Measurements from ENCODE around the gene PEX16.

PEX16 gene

DNA sequence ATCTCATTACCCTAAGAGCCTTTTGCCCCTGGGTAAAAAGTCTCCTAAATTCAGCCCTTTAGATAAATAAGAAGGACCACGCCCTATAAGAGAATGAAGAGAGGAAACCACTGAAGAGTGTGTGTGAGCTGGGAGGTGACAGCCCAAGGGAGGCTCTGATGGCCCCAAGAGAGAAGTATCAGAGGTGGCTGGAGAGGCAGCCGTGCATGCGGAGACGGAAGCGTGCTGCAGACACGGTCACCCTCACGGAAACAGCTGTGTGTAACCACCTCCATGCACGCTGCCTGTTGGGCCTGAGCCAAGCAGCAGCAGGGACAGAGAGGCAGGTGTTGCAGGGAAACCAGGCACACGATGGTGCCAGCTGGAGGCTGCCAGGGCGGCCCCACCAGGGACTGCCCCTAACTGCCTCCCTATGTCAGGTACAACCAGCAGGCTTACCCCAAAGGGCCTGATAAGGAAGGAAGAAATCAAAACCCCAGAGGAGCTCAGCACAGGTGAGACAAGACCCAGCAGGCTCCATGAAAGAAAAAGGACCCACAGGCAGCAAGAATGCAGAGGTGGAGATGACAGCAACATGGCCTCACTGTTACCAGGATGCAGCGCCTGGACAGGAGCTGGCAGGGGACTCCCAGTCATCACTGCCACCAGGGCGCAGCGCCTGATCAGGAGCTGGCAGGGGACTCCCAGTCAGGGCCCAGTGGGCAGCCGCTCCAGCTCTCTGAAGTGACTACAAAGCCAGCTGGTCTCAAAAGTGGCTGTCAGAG, 12.5 kb upstream of the PEX16 start:
- Histone ChIP-seq H3K9me3 (ENCODE audit: low read length) (no peaks in the 10 kb centered on the region), H3K27ac (ENCODE audit: low read depth, low read length) (no peak overlapping the region), H3K27me3 (ENCODE audit: control insufficient read depth in 1 of 2, insufficient read depth in 2 of 2, low read length in 2 of 2) (no peaks in the 10 kb centered on the region), H3K4me3 (ENCODE audit: low read depth in 1 of 2, low read length in 2 of 2) (no peak overlapping the region), H3K9ac (ENCODE audit: low read length) (no peak overlapping the region), H3K36me3 (ENCODE audit: insufficient read depth, low read length) (peaks cover 33% of the 10 kb centered on the region), H3K4me1 (ENCODE audit: insufficient read depth, low read length) (peaks cover 6% of the 10 kb centered on the region)

DNA sequence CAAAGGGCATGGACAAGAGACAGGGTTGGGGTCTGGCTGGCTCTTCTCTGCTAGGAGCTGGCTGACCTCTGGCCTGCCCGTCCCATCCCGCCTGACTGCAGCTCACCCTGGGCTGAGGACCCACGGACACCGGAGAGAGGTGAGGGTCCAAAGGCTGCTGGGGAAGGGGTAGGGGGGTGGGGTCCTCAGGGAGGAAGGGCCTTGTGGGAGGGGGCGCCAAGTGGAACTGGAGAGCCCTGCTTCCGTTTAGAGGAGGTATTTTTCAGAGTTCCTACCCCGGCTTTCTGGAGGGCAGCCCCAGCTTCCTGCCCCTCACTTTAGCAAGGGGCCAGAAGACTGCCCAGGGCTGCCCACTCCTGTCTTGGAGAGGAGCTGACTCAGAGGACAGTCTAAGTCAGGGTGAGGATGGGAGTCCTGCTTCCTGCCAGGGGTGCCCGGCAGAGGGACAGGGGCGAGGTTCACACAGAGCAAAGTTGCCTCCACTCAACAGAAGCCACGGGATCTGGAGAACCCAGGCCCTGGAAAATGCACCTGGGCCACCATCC, 11.9 kb upstream of the PEX16 start:
- H3K36me3 ChIP-seq (ENCODE audit: insufficient read depth, low read length) = peaks cover 26% of the 10 kb centered on the region
- no peak overlapping the region for H3K4me3 ChIP-seq (ENCODE audit: low read depth in 1 of 2, low read length in 2 of 2)
- H3K9me3 ChIP-seq (ENCODE audit: low read length) = no peaks in the 10 kb centered on the region
- no peak overlapping the region for H3K9ac ChIP-seq (ENCODE audit: low read length)
- H3K4me1 ChIP-seq (ENCODE audit: insufficient read depth, low read length) = peaks cover 6% of the 10 kb centered on the region
- H3K27me3 ChIP-seq (ENCODE audit: control insufficient read depth in 1 of 2, insufficient read depth in 2 of 2, low read length in 2 of 2) = peaks cover 0 to 2% of the 10 kb centered on the region in 2 donors
- H3K27ac ChIP-seq (ENCODE audit: low read depth, low read length) = no peak overlapping the region

DNA sequence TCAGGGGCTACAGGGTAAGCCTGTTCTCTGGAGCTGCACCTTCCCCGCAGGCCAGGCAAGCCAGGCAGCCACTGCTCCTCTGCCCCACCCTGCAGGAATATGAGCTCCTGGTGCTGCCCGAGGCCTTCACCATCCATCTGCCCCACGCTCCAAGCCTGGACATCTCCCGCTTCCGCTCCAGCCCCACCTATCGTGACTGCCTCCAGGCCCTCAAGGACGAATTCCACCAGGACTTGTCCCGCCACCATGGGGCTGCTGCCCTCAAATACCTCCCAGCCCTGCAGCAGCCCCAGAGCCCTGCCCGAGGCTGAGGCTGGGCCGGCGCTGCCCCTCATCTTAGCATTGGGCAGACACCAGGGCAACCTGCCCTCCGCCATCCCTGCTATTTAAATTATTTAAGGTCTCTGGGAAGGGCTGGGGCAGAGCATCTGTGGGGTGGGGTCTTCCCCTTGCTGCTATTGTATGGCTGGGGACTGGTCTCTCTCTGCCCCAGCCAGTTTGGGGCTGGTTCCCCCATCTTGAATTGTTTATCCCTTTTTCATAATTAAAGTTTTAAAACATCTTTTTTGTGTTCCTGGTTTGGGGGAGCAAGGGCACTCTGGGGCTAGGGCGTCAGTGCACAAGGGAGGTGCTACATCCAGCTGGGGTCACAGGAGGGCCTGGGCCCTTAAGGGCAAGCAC, 11.0 kb upstream of the PEX16 start:
- H3K27ac ChIP-seq (ENCODE audit: low read depth, low read length) = no peak overlapping the region
- H3K4me1 ChIP-seq (ENCODE audit: insufficient read depth, low read length) = peaks cover 4% of the 10 kb centered on the region
- H3K9me3 ChIP-seq (ENCODE audit: low read length) = no peaks in the 10 kb centered on the region

DNA sequence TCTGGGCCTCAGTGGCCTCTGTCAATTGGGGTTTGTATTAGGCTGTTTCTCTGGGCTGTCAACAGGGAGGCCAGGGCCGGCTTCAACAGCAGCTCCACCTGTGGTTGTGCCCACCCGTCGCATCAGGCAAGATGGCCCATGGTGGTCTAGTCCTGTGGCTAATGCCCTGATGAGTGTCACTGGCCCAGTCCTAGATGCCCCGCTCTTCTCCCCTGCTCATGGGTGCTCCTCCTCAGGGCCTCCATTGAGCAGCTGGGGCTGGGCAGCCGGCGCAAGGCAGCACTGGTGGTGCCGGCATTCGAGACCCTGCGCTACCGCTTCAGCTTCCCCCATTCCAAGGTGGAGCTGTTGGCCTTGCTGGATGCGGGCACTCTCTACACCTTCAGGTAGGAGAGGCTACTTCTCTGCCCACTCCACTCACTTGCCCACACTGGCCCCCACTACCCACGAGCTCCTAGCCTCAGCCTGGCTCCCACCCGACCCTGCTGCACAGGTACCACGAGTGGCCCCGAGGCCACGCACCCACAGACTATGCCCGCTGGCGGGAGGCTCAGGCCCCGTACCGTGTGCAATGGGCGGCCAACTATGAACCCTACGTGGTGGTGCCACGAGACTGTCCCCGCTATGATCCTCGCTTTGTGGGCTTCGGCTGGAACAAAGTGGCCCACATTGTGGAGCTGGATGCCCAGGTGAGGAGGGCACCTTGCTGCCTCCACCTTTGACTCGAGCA, 10.2 kb upstream of the PEX16 start:
- Histone ChIP-seq H3K27ac (ENCODE audit: low read depth, low read length) (no peak overlapping the region), H3K36me3 (ENCODE audit: insufficient read depth, low read length) (peaks cover 14% of the 10 kb centered on the region), H3K4me1 (ENCODE audit: insufficient read depth, low read length) (no peaks in the 10 kb centered on the region), H3K27me3 (ENCODE audit: control insufficient read depth in 1 of 2, insufficient read depth in 2 of 2, low read length in 2 of 2) (peaks cover 4 to 16% of the 10 kb centered on the region in 2 donors), H3K4me3 (ENCODE audit: low read depth in 1 of 2, low read length in 2 of 2) (no peak overlapping the region), H3K9me3 (ENCODE audit: low read length) (no peaks in the 10 kb centered on the region), H3K9ac (ENCODE audit: low read length) (no peak overlapping the region)

More for the DNA sequence above, 11.0 kb upstream of the PEX16 start:
- Histone ChIP-seq H3K4me3 (ENCODE audit: low read depth in 1 of 2, low read length in 2 of 2) (no peak overlapping the region), H3K27me3 (ENCODE audit: control insufficient read depth in 1 of 2, insufficient read depth in 2 of 2, low read length in 2 of 2) (peaks cover 0 to 9% of the 10 kb centered on the region in 2 donors), H3K36me3 (ENCODE audit: insufficient read depth, low read length) (peaks cover 19% of the 10 kb centered on the region), H3K9ac (ENCODE audit: low read length) (no peak overlapping the region)

DNA sequence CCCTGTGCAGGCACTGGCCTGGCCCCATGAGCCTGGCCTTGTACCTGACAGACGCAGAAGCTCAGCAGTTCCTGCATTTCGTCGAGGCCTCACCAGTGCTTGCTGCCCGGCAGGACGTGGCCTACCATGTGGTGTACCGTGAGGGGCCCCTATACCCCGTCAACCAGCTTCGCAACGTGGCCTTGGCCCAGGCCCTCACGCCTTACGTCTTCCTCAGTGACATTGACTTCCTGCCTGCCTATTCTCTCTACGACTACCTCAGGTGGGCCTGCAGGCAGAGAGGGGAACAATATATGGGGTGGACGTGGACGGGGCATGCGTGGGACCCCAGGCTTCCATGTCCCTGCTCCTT, 9.6 kb upstream of the PEX16 start:
- Histone ChIP-seq H3K4me1 (ENCODE audit: insufficient read depth, low read length) (no peaks in the 10 kb centered on the region), H3K27me3 (ENCODE audit: control insufficient read depth in 1 of 2, insufficient read depth in 2 of 2, low read length in 2 of 2) (peaks cover 4 to 21% of the 10 kb centered on the region in 2 donors), H3K27ac (ENCODE audit: low read depth, low read length) (no peak overlapping the region), H3K4me3 (ENCODE audit: low read depth in 1 of 2, low read length in 2 of 2) (no peak overlapping the region), H3K9me3 (ENCODE audit: low read length) (no peaks in the 10 kb centered on the region), H3K9ac (ENCODE audit: low read length) (no peak overlapping the region), H3K36me3 (ENCODE audit: insufficient read depth, low read length) (peaks cover 14% of the 10 kb centered on the region)

DNA sequence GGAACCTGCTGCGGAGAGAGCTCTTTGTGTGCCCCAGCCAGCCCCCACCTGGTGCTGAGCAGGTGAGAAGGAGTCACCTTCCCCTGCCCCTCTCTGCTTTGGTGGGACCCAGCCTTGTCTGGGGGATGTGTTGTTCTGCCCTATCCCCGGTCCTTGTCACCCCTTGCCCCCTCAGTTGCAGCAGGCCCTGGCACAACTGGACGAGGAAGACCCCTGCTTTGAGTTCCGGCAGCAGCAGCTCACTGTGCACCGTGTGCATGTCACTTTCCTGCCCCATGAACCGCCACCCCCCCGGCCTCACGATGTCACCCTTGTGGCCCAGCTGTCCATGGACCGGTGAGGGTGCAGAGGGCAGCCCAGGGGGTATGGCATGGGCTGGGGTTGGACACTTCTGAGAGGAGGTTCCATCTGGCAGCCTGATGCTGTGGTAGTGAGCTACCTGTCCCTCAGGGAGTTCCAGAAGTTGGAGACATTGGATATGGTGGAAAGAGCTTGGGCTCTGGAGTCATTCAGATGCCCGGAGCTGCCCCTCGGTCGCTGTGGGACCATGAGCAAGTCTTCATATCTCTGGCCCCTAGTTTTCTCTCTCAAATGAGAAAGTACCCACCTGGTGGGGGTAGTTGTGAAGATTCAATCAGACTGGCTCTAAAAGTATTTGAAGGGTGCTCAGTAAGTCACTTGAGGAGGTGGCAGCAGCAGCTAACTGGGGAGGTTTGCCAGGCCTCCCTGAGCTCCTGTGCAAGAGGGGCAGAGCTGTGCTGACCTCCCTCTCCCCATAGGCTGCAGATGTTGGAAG, 9.1 kb upstream of the PEX16 start:
- no peaks in the 10 kb centered on the region for H3K9me3 ChIP-seq (ENCODE audit: low read length)
- no peak overlapping the region for H3K9ac ChIP-seq (ENCODE audit: low read length)
- no peaks in the 10 kb centered on the region for H3K4me1 ChIP-seq (ENCODE audit: insufficient read depth, low read length)
- H3K27ac ChIP-seq (ENCODE audit: low read depth, low read length) = no peak overlapping the region
- H3K4me3 ChIP-seq (ENCODE audit: low read depth in 1 of 2, low read length in 2 of 2) = no peak overlapping the region
- H3K27me3 ChIP-seq (ENCODE audit: control insufficient read depth in 1 of 2, insufficient read depth in 2 of 2, low read length in 2 of 2) = peaks cover 4 to 27% of the 10 kb centered on the region in 2 donors
- H3K36me3 ChIP-seq (ENCODE audit: insufficient read depth, low read length) = peaks cover 8% of the 10 kb centered on the region

DNA sequence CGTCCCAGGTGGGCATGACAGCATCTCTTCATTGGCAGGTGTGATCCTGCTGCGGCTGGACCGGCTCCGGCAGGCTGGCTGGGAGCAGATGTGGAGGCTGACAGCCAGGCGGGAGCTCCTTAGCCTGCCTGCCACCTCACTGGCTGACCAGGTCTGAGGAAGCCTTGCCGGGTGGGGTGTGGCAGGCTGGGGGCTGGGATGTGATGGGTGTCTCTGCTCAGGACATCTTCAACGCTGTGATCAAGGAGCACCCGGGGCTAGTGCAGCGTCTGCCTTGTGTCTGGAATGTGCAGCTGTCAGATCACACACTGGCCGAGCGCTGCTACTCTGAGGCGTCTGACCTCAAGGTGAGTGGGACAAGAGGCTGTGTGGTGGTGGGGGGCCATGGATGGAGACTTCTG, 8.3 kb upstream of the PEX16 start:
- Histone ChIP-seq H3K9ac (ENCODE audit: low read length) (no peak overlapping the region), H3K9me3 (ENCODE audit: low read length) (no peaks in the 10 kb centered on the region), H3K4me3 (ENCODE audit: low read depth in 1 of 2, low read length in 2 of 2) (no peak overlapping the region), H3K27ac (ENCODE audit: low read depth, low read length) (no peak overlapping the region), H3K27me3 (ENCODE audit: control insufficient read depth in 1 of 2, insufficient read depth in 2 of 2, low read length in 2 of 2) (peaks cover 4 to 33% of the 10 kb centered on the region in 2 donors), H3K4me1 (ENCODE audit: insufficient read depth, low read length) (no peaks in the 10 kb centered on the region), H3K36me3 (ENCODE audit: insufficient read depth, low read length) (peaks cover under 1% of the 10 kb centered on the region)

DNA sequence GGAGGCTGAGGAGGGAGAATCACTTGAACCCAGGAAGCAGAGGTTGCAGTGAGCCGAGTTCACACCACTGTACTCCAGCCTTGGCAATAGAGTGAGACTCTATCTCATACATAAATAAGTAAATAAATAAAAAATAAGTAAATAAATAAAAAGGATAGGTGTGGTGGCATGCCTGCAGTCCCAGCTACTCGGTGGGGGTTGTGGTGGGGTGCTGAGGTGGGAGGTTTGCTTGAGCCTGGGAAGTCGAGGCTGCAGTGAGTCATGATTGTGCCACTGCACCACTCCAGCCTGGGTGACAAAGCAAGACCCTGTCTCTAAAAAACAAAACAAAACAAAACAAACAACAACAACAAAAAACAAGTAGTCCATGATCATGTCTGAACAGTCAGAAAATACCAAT, 7.9 kb upstream of the PEX16 start:
- peaks cover 4 to 33% of the 10 kb centered on the region in 2 donors for H3K27me3 ChIP-seq (ENCODE audit: control insufficient read depth in 1 of 2, insufficient read depth in 2 of 2, low read length in 2 of 2)
- H3K4me3 ChIP-seq (ENCODE audit: low read depth in 1 of 2, low read length in 2 of 2) = no peak overlapping the region
- no peaks in the 10 kb centered on the region for H3K9me3 ChIP-seq (ENCODE audit: low read length)
- H3K36me3 ChIP-seq (ENCODE audit: insufficient read depth, low read length) = no peaks in the 10 kb centered on the region
- H3K4me1 ChIP-seq (ENCODE audit: insufficient read depth, low read length) = no peaks in the 10 kb centered on the region
- H3K27ac ChIP-seq (ENCODE audit: low read depth, low read length) = no peak overlapping the region
- no peak overlapping the region for H3K9ac ChIP-seq (ENCODE audit: low read length)

DNA sequence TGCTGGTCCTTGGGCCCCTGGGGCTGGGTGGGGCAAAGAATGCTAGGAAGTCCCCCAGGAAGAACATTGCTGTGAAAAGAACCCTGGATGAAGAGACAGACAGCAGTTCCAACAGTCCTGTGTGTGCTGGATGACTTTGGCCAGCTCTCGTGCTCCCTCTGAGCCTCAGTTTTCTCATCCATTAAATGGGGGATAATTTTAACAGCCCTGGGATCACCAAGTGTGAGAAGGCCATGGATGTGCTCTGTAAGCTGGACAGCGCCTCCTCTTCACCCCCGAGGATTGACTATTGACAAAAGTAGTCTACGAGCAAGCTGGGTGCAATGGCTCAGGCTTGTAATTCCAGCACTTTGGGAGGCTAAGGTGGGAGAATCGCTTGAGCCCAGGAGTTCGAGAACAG, 7.2 kb upstream of the PEX16 start:
- Histone ChIP-seq H3K36me3 (ENCODE audit: insufficient read depth, low read length) (no peaks in the 10 kb centered on the region), H3K9ac (ENCODE audit: low read length) (no peak overlapping the region), H3K4me3 (ENCODE audit: low read depth in 1 of 2, low read length in 2 of 2) (no peak overlapping the region), H3K4me1 (ENCODE audit: insufficient read depth, low read length) (no peaks in the 10 kb centered on the region), H3K9me3 (ENCODE audit: low read length) (no peaks in the 10 kb centered on the region), H3K27me3 (ENCODE audit: control insufficient read depth in 1 of 2, insufficient read depth in 2 of 2, low read length in 2 of 2) (peaks cover 4 to 33% of the 10 kb centered on the region in 2 donors), H3K27ac (ENCODE audit: low read depth, low read length) (no peak overlapping the region)

DNA sequence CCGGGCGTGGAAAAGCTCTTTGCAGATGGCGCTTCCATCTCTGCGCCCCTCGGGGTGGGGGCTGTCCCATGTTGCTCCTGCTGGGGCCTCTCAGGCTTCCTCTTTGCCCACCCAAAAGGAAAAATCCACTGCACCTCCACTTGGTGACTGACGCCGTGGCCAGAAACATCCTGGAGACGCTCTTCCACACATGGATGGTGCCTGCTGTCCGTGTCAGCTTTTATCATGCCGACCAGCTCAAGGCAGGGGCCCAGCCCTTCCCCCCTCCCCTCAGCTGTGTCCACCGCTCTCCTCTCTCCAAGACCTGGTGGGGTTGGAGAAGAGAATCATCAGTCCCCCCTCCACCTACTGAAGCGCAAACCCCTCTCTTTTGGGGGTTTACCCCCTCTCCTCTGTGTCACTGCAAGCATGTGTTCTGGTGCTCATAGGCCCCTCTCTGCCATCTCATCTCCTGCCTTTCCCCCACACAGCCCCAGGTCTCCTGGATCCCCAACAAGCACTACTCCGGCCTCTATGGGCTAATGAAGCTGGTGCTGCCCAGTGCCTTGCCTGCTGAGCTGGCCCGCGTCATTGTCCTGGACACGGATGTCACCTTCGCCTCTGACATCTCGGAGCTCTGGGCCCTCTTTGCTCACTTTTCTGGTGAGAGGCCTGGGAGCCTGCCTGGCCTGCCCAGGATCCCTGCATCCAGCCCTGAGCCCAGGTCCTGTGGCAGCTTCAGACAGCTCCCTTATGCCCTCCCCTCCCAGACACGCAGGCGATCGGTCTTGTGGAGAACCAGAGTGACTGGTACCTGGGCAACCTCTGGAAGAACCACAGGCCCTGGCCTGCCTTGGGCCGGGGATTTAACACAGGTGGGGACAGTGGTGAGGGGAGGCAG, 6.6 kb upstream of the PEX16 start:
- Histone ChIP-seq H3K36me3 (ENCODE audit: insufficient read depth, low read length) (no peaks in the 10 kb centered on the region), H3K4me3 (ENCODE audit: low read depth in 1 of 2, low read length in 2 of 2) (no peak overlapping the region), H3K9ac (ENCODE audit: low read length) (no peak overlapping the region), H3K27me3 (ENCODE audit: control insufficient read depth in 1 of 2, insufficient read depth in 2 of 2, low read length in 2 of 2) (peaks cover 4 to 33% of the 10 kb centered on the region in 2 donors), H3K4me1 (ENCODE audit: insufficient read depth, low read length) (no peaks in the 10 kb centered on the region), H3K9me3 (ENCODE audit: low read length) (no peaks in the 10 kb centered on the region), H3K27ac (ENCODE audit: low read depth, low read length) (no peak overlapping the region)

Measured in muscle layer of colon (tissue), 2 donors.